ENCODE data around the gene ANTKMT.

ANTKMT gene

GRCh38 chr16:672851-673250, 48.1 kb upstream of the ANTKMT start:
- Histone ChIP-seq H3K27ac (replicated peaks) (no peak overlapping the region), H3K4me3 (replicated peaks; ENCODE audit: insufficient read depth, low read length) (no peak overlapping the region), H3K27me3 (ENCODE audit: insufficient read depth, poor library complexity, severe bottlenecking) (no peaks in the 10 kb centered on the region)
- DNase-seq (ENCODE audit: low read depth in 1 of 2, low spot score in 1 of 2): no peak
- no peak for TF ChIP-seq SPI1 (IDR thresholded peaks at IDR 0.05; ENCODE audit: borderline replicate concordance, low read depth)
- no peak for TF ChIP-seq POLR2AphosphoS5 (IDR thresholded peaks at IDR 0.05; ENCODE audit: low read depth)
- TF ChIP-seq, protein P1, sequence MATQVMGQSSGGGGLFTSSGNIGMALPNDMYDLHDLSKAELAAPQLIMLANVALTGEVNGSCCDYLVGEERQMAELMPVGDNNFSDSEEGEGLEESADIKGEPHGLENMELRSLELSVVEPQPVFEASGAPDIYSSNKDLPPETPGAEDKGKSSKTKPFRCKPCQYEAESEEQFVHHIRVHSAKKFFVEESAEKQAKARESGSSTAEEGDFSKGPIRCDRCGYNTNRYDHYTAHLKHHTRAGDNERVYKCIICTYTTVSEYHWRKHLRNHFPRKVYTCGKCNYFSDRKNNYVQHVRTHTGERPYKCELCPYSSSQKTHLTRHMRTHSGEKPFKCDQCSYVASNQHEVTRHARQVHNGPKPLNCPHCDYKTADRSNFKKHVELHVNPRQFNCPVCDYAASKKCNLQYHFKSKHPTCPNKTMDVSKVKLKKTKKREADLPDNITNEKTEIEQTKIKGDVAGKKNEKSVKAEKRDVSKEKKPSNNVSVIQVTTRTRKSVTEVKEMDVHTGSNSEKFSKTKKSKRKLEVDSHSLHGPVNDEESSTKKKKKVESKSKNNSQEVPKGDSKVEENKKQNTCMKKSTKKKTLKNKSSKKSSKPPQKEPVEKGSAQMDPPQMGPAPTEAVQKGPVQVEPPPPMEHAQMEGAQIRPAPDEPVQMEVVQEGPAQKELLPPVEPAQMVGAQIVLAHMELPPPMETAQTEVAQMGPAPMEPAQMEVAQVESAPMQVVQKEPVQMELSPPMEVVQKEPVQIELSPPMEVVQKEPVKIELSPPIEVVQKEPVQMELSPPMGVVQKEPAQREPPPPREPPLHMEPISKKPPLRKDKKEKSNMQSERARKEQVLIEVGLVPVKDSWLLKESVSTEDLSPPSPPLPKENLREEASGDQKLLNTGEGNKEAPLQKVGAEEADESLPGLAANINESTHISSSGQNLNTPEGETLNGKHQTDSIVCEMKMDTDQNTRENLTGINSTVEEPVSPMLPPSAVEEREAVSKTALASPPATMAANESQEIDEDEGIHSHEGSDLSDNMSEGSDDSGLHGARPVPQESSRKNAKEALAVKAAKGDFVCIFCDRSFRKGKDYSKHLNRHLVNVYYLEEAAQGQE (IDR thresholded peaks at IDR 0.05; ENCODE audit: insufficient replicate concordance, low read depth): no peak
- TF ChIP-seq GABPA (IDR thresholded peaks at IDR 0.05; ENCODE audit: low read depth): no peak
- no peak for TF ChIP-seq CTCF (IDR thresholded peaks at IDR 0.05; ENCODE audit: insufficient read depth, low read length)

GRCh38 chr16:673399-673991, 47.5 kb upstream of the ANTKMT start:
- no peak overlapping the region for H3K4me3 ChIP-seq (replicated peaks; ENCODE audit: insufficient read depth, low read length)
- no peak for DNase-seq (ENCODE audit: low read depth in 1 of 2, low spot score in 1 of 2)
- no peaks in the 10 kb centered on the region for H3K27me3 ChIP-seq (ENCODE audit: insufficient read depth, poor library complexity, severe bottlenecking)
- no peak overlapping the region for H3K27ac ChIP-seq (replicated peaks)
- TF ChIP-seq GABPA (IDR thresholded peaks at IDR 0.05; ENCODE audit: low read depth): no peak

DNA sequence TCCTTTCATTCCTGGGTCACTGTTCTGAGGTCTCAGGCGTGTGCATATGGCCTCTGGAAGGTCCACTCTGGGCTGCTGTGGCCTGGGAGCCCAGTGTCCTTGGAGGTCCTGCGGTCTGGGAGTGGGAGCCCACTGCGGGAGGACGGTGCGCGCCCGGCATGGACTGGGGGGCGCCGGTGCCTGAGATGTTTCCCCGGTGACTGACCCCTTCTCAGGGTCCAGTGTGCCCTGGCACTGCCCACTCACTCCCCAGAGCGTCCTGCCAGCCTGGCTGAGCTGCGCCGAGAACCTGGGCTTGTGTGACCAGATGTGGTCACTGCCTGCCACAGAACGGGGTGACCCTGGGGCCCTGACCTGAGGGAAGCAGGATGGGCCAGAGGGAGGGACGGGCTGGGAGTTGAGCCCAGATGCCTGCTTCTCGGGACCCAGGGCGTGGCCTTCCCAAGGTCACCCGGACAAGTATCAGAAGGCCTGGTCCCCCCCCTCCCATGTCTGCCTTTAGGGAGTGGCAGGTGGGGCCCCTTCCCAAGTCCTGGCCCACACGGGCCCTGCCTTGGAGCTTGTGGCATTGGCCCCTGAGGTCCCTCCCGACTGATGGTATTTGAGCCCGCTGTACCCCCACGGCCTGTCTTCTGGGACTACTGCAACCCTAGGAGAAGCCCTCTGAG, 46.6 kb upstream of the ANTKMT start:
- TF ChIP-seq SPI1 (IDR thresholded peaks at IDR 0.05; ENCODE audit: borderline replicate concordance, low read depth) (no peak), CTCF (IDR thresholded peaks at IDR 0.05; ENCODE audit: insufficient read depth, low read length) (no peak), GABPA (IDR thresholded peaks at IDR 0.05; ENCODE audit: low read depth) (no peak), POLR2AphosphoS5 (IDR thresholded peaks at IDR 0.05; ENCODE audit: low read depth) (0 out of 2 replicates have a peak, but pooled peaks have one; percentile 7)
- TF ChIP-seq, protein P1 (IDR thresholded peaks at IDR 0.05; ENCODE audit: insufficient replicate concordance, low read depth): no peak
- no peak for DNase-seq (ENCODE audit: low read depth in 1 of 2, low spot score in 1 of 2)
- Histone ChIP-seq H3K27ac (replicated peaks) (no peak overlapping the region), H3K4me3 (replicated peaks; ENCODE audit: insufficient read depth, low read length) (no peak overlapping the region), H3K27me3 (ENCODE audit: insufficient read depth, poor library complexity, severe bottlenecking) (no peaks in the 10 kb centered on the region)

DNA sequence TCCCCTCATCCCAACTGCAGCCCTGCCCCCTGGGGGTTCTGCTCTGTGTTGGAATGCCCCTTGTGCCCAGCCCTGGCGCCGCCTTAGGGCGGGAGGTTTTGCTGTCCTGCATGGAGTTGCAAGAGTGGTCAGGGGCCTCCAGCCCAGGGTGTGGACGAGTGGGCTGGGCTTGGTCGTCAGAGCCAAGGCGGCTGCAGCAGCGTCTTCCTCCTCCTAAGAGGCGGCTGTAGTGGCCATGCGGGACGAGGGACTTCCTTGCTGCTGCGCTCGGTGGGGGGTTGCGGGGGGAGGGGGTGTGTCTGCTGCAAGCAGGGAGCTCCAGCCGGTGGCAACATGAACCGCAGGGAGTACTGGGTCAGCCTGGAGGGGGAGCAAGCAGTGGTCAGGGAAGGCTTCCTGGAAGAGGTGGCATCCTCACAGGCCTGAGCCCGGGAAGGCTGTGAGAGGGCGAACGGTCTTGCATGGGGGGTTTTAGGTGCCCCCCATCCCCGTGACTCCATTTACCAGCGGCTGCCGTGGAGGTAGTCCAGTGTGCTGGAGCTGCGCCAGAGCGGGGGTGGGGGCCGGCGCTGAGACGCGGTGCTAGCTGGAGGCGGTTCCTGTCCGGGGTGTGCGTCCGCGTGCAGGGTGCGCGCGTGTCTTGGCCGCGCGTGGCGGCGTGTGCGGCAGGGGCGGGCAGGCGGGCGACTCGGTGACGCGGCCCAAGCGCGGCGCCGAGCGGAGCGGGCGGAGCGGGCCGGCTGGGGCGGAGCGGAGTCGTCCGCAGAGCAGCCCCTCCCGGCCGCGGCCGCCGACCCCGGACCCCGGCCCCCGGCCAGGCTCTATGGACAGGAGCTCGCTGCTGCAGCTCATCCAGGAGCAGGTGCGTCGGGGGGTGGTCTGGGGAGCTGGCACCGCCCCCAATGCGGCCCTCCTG, 45.7 kb upstream of the ANTKMT start, which contains the start of gene RHBDL1:
Gene RHBDL1 (plus strand): TSS at position 704 of the 916 bp plus-strand sequence. CDS start 120 bp downstream, at position 824.
- Histone ChIP-seq H3K27ac (replicated peaks) (no peak within 1 kb of the TSS), H3K27me3 (ENCODE audit: insufficient read depth, poor library complexity, severe bottlenecking) (no peaks in the 10 kb centered on the region), H3K4me3 (replicated peaks; ENCODE audit: insufficient read depth, low read length) (peak within 1 kb of the TSS; percentile 19; the same call in 1 of the 2 replicates)
- TF ChIP-seq GABPA (IDR thresholded peaks at IDR 0.05; ENCODE audit: low read depth): no peak
- TF ChIP-seq, protein P1 (IDR thresholded peaks at IDR 0.05; ENCODE audit: insufficient replicate concordance, low read depth): no peak
- TF ChIP-seq CTCF (IDR thresholded peaks at IDR 0.05; ENCODE audit: insufficient read depth, low read length): no peak
- TF ChIP-seq POLR2AphosphoS5 (IDR thresholded peaks at IDR 0.05; ENCODE audit: low read depth): no peak; the same call in 1 of the 2 replicates
- TF ChIP-seq SPI1 (IDR thresholded peaks at IDR 0.05; ENCODE audit: borderline replicate concordance, low read depth): no peak
- DNase-seq (ENCODE audit: low read depth in 1 of 2, low spot score in 1 of 2): peak; percentile 64 to 76

Measured in HL-60 (cell line).